Endothelial cell of umbilical vein (primary cell): ENCODE measurements around the gene ZEB1. TPM values are rescaled to one million over a fixed set of nuclear protein-coding genes. Genes with fewer than 3 reads are reported as not detected.

Experiments
- BruUV-seq: library from RNA; stranded (reverse); fragments of 400-500 nt; replicated peaks from 2 replicates; lab custom pipeline; 2021; lab: Mats Ljungman, UMichigan
- CTCF ChIA-PET: fragments of 300-600, 350-600 bp; sonication (Branson Sonifier 250); formaldehyde crosslinking; loops from one replicate; lab custom pipeline; 2021; ENCODE audit warnings: antibody characterized with exemption, inconsistent platforms; lab: Charles Lee
- POLR2A ChIA-PET: fragments of 300-600, 350-600 bp; sonication (Branson Sonifier 250); formaldehyde crosslinking; loops from one replicate; lab custom pipeline; 2021; ENCODE audit warnings: antibody characterized with exemption, inconsistent platforms; lab: Charles Lee
- DNase-seq: peaks from one replicate; pipeline ENCODE4 v3.0.0-alpha.2; 2011; ENCODE audit warnings: low read depth, low spot score
- FAIRE-seq: peaks from 2 replicates; lab custom pipeline; 2011; peaks lifted over from hg19 to GRCh38; lab: Jason Lieb, UNC
- H2AFZ ChIP-seq: 2 replicates; pipeline ENCODE4 v1.6.0; 2012; ENCODE audit warnings: low read depth, low read length, control low read depth, inconsistent platforms
- H3K27ac ChIP-seq: 2 replicates; pipeline ENCODE4 v1.5.1; 2011; ENCODE audit warnings: low read depth, mild to moderate bottlenecking, control low read depth, low read length, moderate library complexity; ENCODE audit not compliant: insufficient read depth
- H3K27me3 ChIP-seq, 2 experiments: 2 replicates each; pipeline versions ENCODE4 v1.6.0 to v1.6.1; 2011; ENCODE audit warnings: low read length in 2 of 2, mixed read lengths in 1 of 2; ENCODE audit not compliant: control insufficient read depth in 2 of 2, insufficient read depth in 2 of 2
- H3K36me3 ChIP-seq, 2 experiments: 2 replicates in 1 of 2; 3 replicates in 1 of 2; pipeline ENCODE4 v1.5.1; 2011; ENCODE audit warnings: low read length in 2 of 2, mild to moderate bottlenecking in 1 of 2, moderate library complexity in 1 of 2; ENCODE audit not compliant: control insufficient read depth in 2 of 2, insufficient read depth in 2 of 2; ENCODE audit errors: extremely low read depth in 1 of 2
- H3K4me1 ChIP-seq: 3 replicates; pipeline ENCODE4 v1.5.1; 2011; ENCODE audit warnings: mild to moderate bottlenecking, low read length; ENCODE audit not compliant: control insufficient read depth, insufficient read depth; ENCODE audit errors: extremely low read depth
- H3K4me2 ChIP-seq: 2 replicates; pipeline ENCODE4 v1.6.1; 2011; ENCODE audit warnings: low read length, control low read depth, mixed read lengths; ENCODE audit not compliant: insufficient read depth
- H3K4me3 ChIP-seq, 3 experiments: fragments of 200-600 bp in 1 of 3; sonication (generic), shearing (Covaris generic) in 1 of 3; replicated peaks in 1 of 3; 2 replicates each; pipeline ENCODE4 v1.5.1; 2011 to 2016; ENCODE audit warnings: control low read depth in 3 of 3, low read length in 3 of 3, mild to moderate bottlenecking in 2 of 3, inconsistent platforms in 1 of 3, low read depth in 1 of 3, moderate library complexity in 1 of 3; ENCODE audit not compliant: insufficient read depth in 1 of 3
- H3K79me2 ChIP-seq: 2 replicates; pipeline ENCODE4 v1.6.0; 2012; ENCODE audit warnings: low read length, inconsistent platforms; ENCODE audit not compliant: control insufficient read depth, insufficient read depth
- H3K9ac ChIP-seq: replicated peaks from 2 replicates; pipeline ENCODE3; 2011; ENCODE audit warnings: low read length, control low read depth; ENCODE audit not compliant: insufficient read depth; ENCODE audit errors: extremely low read depth
- H3K9me1 ChIP-seq: replicated peaks from 3 replicates; pipeline ENCODE4 v1.6.0; 2011; ENCODE audit warnings: mild to moderate bottlenecking, low read length; ENCODE audit not compliant: control insufficient read depth, insufficient read depth; ENCODE audit errors: extremely low read depth
- H3K9me3 ChIP-seq: replicated peaks from 2 replicates; pipeline ENCODE4 v1.5.1; 2012; ENCODE audit warnings: low read length, inconsistent platforms; ENCODE audit not compliant: control insufficient read depth, insufficient read depth
- H4K20me1 ChIP-seq: replicated peaks from 2 replicates; pipeline ENCODE3; 2011; ENCODE audit warnings: mild to moderate bottlenecking, low read length; ENCODE audit not compliant: control insufficient read depth, insufficient read depth; ENCODE audit errors: extremely low read depth
- EZH2 ChIP-seq: IDR thresholded peaks from 2 replicates; pipeline ENCODE4 v1.6.1; 2012; ENCODE audit warnings: borderline replicate concordance, low read depth, mild to moderate bottlenecking, moderate library complexity, low read length, inconsistent platforms; ENCODE audit not compliant: severe bottlenecking
- FOS ChIP-seq: IDR thresholded peaks from 2 replicates; pipeline ENCODE4 v1.6.1; 2011; ENCODE audit warnings: mild to moderate bottlenecking, low read length, moderate library complexity, borderline replicate concordance; ENCODE audit not compliant: insufficient read depth
- GATA2 ChIP-seq: IDR thresholded peaks from 2 replicates; pipeline ENCODE4 v1.7.0; 2011; ENCODE audit warnings: low read depth, mild to moderate bottlenecking, moderate library complexity, mixed read lengths, low read length; ENCODE audit not compliant: insufficient read length, insufficient read depth
- JUN ChIP-seq: IDR thresholded peaks from 2 replicates; pipeline ENCODE4 v1.6.1; 2011; ENCODE audit warnings: borderline replicate concordance, low read depth; ENCODE audit not compliant: insufficient read length, insufficient read depth
- MYC ChIP-seq: IDR thresholded peaks from one replicate; pipeline ENCODE4 v1.6.1; 2011; ENCODE audit warnings: mild to moderate bottlenecking, low read depth, low read length
- POLR2A ChIP-seq: IDR thresholded peaks from 2 replicates; pipeline ENCODE4 v1.6.1; 2012; ENCODE audit warnings: low read depth, mild to moderate bottlenecking, control low read depth, low read length
- POLR2AphosphoS5 ChIP-seq: IDR thresholded peaks from 2 replicates; pipeline ENCODE4 v1.6.1; 2012; ENCODE audit warnings: low read depth, mild to moderate bottlenecking, control low read depth, low read length, moderate library complexity; ENCODE audit not compliant: insufficient read depth
- dilution Hi-C: fragments of 300-500 bp; cut with MboI; formaldehyde crosslinking; loops from one replicate; pipeline ENCODE4 v1.15.0; 2019; ENCODE audit warnings: low sequenced_read_pairs; ENCODE audit not compliant: extremely low pct_ligation_motif_present
- intact Hi-C: fragments of 100-400 bp; cut with micrococcal nuclease; formaldehyde crosslinking; loops from one replicate; pipeline ENCODE4 v1.10.0; 2022
- polyA plus RNA-seq, 4 experiments: library from polyadenylated mRNA; depleted of rRNA in 3 of 4; stranded (reverse) in 3 of 4; unstranded in 1 of 4; fragments of >200 nt; gene quantifications; 2 replicates each; pipeline versions ENCODE4 v1.2.1 to v1.2.3, GENCODE V29; 2011 to 2012; ENCODE audit warnings: missing spikeins in 1 of 4
- total RNA-seq: library from RNA; stranded (reverse); gene quantifications from 2 replicates; pipeline ENCODE4 v1.2.3, GENCODE V29; 2021
- TF ChIP-seq, protein P1 (sequence below): IDR thresholded peaks from 2 replicates; pipeline ENCODE4 v1.6.1; 2011; ENCODE audit not compliant: insufficient read depth, insufficient read length
- TF ChIP-seq, protein P2 (sequence below), 2 donors: IDR thresholded peaks; 1 replicate in 1 of 2; 2 replicates in 1 of 2; pipeline ENCODE4 v1.5.1; 2011; ENCODE audit warnings: low read length in 2 of 2, mild to moderate bottlenecking in 2 of 2, moderate library complexity in 2 of 2, control low read depth in 1 of 2, inconsistent platforms in 1 of 2, low read depth in 1 of 2; ENCODE audit not compliant: insufficient read depth in 1 of 2; ENCODE audit errors: extremely low read depth in 1 of 2

The ZEB1 gene
- total and polyA plus RNA-seq, 2 donors (not counting 3 experiments of a cell fraction or from before 2014, with no cell fraction given), result 19.8 to 130 TPM

- no peak overlapping the region for H3K27ac ChIP-seq
- H3K9me3 ChIP-seq, result no peaks in the 10 kb centered on the region
- peaks cover 0 to 4% of the 10 kb centered on the region in 2 experiments for H3K36me3 ChIP-seq
- H4K20me1 ChIP-seq, result peaks cover 4% of the 10 kb centered on the region
- no peak for DNase-seq
- no peak overlapping the region for H3K9ac ChIP-seq
- no peaks in the 10 kb centered on the region for H3K27me3 ChIP-seq
- no peak overlapping the region for H2AFZ ChIP-seq
- intact Hi-C loops (no loop called here), dilution Hi-C loops (no loop called here)
- ChIA-PET CTCF (no interaction called here), POLR2A (interaction anchor here (0.7 kb wide), 1 partner anchor 295 kb away, joined by 3 read pairs; no protein-coding TSS in a partner anchor)
- H3K9me1 ChIP-seq, result no peaks in the 10 kb centered on the region
- H3K4me2 ChIP-seq, result no peak overlapping the region
- FAIRE-seq, result no peak
- peaks cover 80% of the 10 kb centered on the region for H3K79me2 ChIP-seq
- TF ChIP-seq, protein P1, sequence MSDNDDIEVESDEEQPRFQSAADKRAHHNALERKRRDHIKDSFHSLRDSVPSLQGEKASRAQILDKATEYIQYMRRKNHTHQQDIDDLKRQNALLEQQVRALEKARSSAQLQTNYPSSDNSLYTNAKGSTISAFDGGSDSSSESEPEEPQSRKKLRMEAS, result no peak
- TF ChIP-seq, protein P2, sequence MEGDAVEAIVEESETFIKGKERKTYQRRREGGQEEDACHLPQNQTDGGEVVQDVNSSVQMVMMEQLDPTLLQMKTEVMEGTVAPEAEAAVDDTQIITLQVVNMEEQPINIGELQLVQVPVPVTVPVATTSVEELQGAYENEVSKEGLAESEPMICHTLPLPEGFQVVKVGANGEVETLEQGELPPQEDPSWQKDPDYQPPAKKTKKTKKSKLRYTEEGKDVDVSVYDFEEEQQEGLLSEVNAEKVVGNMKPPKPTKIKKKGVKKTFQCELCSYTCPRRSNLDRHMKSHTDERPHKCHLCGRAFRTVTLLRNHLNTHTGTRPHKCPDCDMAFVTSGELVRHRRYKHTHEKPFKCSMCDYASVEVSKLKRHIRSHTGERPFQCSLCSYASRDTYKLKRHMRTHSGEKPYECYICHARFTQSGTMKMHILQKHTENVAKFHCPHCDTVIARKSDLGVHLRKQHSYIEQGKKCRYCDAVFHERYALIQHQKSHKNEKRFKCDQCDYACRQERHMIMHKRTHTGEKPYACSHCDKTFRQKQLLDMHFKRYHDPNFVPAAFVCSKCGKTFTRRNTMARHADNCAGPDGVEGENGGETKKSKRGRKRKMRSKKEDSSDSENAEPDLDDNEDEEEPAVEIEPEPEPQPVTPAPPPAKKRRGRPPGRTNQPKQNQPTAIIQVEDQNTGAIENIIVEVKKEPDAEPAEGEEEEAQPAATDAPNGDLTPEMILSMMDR (IDR thresholded peaks at IDR 0.05; ENCODE audit: extremely low read depth in 1 of 2, insufficient read depth in 1 of 2, low read depth in 1 of 2, low read length in 2 of 2), result no peak
- TF ChIP-seq POLR2A, result no peak
- TF ChIP-seq EZH2, result no peak
- TF ChIP-seq JUN, result no peak
- TF ChIP-seq MYC, result no peak
- no peak for TF ChIP-seq GATA2
- no peak for TF ChIP-seq POLR2AphosphoS5
- no peak for TF ChIP-seq FOS
- no TSS peak for BruUV-seq
- no peaks in the 10 kb centered on the region for H3K4me1 ChIP-seq
- H3K4me3 ChIP-seq, result no peak overlapping the region
Observed at GRCh38 chr10:31396376-31396775, 77.4 kb downstream of the ZEB1 start.
